ENCODE measurements around the gene CIITA.

GRCh38 chr16:10950393-10950792, 73.4 kb downstream of the CIITA start:
- TF ChIP-seq, protein P1, sequence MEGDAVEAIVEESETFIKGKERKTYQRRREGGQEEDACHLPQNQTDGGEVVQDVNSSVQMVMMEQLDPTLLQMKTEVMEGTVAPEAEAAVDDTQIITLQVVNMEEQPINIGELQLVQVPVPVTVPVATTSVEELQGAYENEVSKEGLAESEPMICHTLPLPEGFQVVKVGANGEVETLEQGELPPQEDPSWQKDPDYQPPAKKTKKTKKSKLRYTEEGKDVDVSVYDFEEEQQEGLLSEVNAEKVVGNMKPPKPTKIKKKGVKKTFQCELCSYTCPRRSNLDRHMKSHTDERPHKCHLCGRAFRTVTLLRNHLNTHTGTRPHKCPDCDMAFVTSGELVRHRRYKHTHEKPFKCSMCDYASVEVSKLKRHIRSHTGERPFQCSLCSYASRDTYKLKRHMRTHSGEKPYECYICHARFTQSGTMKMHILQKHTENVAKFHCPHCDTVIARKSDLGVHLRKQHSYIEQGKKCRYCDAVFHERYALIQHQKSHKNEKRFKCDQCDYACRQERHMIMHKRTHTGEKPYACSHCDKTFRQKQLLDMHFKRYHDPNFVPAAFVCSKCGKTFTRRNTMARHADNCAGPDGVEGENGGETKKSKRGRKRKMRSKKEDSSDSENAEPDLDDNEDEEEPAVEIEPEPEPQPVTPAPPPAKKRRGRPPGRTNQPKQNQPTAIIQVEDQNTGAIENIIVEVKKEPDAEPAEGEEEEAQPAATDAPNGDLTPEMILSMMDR (IDR thresholded peaks at IDR 0.05; ENCODE audit: low read depth, low read length, poor library complexity, severe bottlenecking) = no peak
- TF ChIP-seq EZH2phosphoT487 (IDR thresholded peaks at IDR 0.05; ENCODE audit: borderline replicate concordance, low read length) = no peak

Data from DOHH2 (cell line).